ENCODE results near the gene OTX2.

The OTX2 gene

GRCh38 chr14:56812364-56813141 is 2.3 kb upstream of the OTX2 start:
- DNase-seq: no peak

GRCh38 chr14:56811593-56812363 is 1.5 kb upstream of the OTX2 start:
- no peak for DNase-seq

GRCh38 chr14:56810836-56811592 is 735 bp upstream of the OTX2 start:
- DNase-seq: no peak

GRCh38 chr14:56809270-56810146 is 771 bp downstream of the OTX2 start:
- no peak for DNase-seq

GRCh38 chr14:56808383-56809269 is 1.7 kb downstream of the OTX2 start:
- DNase-seq: no peak

GRCh38 chr14:56808110-56808382 is 2.2 kb downstream of the OTX2 start:
- DNase-seq: no peak

- DNase-seq: no peak
Measured at GRCh38 chr14:56807386-56808109, 2.7 kb downstream of the OTX2 start.

GRCh38 chr14:56806760-56807159 is 3.5 kb downstream of the OTX2 start:
- no peak for DNase-seq

- DNase-seq: no peak
Measured at GRCh38 chr14:56805992-56806727, 4.1 kb downstream of the OTX2 start.

- no peak for DNase-seq
Measured at GRCh38 chr14:56805201-56805991, 4.9 kb downstream of the OTX2 start.

GRCh38 chr14:56803816-56804535 is 6.3 kb downstream of the OTX2 start:
- DNase-seq: no peak

GRCh38 chr14:56801920-56802319 is 8.4 kb downstream of the OTX2 start:
- DNase-seq: no peak

- DNase-seq: no peak
Measured at GRCh38 chr14:56799343-56799645, 11.0 kb downstream of the OTX2 start.

- DNase-seq: no peak
Measured at GRCh38 chr14:56798447-56799342, 11.6 kb downstream of the OTX2 start.

GRCh38 chr14:56797569-56798446 is 12.5 kb downstream of the OTX2 start:
- DNase-seq: no peak

GRCh38 chr14:56797003-56797568 is 13.2 kb downstream of the OTX2 start:
- no peak for DNase-seq
